ENCODE measurements around the gene CENPM.

Gene CENPM

GRCh38 chr22:41963453-41964111 is 16.6 kb upstream of the CENPM start:
- Histone ChIP-seq H3K9ac (ENCODE audit: low read length) (no peak overlapping the region), H3K9me2 (ENCODE audit: low read depth, low read length) (no peaks in the 10 kb centered on the region)
- TF ChIP-seq CTCF (IDR thresholded peaks at IDR 0.05; ENCODE audit: low read length) (no peak), EZH2 (IDR thresholded peaks at IDR 0.05; ENCODE audit: borderline replicate concordance, low read length) (no peak)

GRCh38 chr22:41957941-41958556 is 11.1 kb upstream of the CENPM start:
- no peak overlapping the region for H2AFZ ChIP-seq (ENCODE audit: low read length)
- H4K20me1 ChIP-seq (ENCODE audit: insufficient read depth, low read length): no peaks in the 10 kb centered on the region
- no peak overlapping the region for H3K27ac ChIP-seq (ENCODE audit: low read depth, low read length, poor library complexity, severe bottlenecking)
- no peaks in the 10 kb centered on the region for H3K27me3 ChIP-seq (ENCODE audit: insufficient read depth, low read length)
- no peaks in the 10 kb centered on the region for H3K79me2 ChIP-seq (ENCODE audit: insufficient read depth, low read length)
- H3K4me1 ChIP-seq (ENCODE audit: insufficient read depth, low read length, severe bottlenecking): peaks cover 29% of the 10 kb centered on the region
- no peaks in the 10 kb centered on the region for H3F3A ChIP-seq (ENCODE audit: insufficient read depth, low read length)
- H3K4me2 ChIP-seq (ENCODE audit: low read length): peak overlapping the region; percentile 60
- H3K36me3 ChIP-seq (ENCODE audit: insufficient read depth, low read length): no peaks in the 10 kb centered on the region
- H3K9me2 ChIP-seq (ENCODE audit: low read depth, low read length): no peaks in the 10 kb centered on the region
- H3K9me3 ChIP-seq (ENCODE audit: low read length): no peaks in the 10 kb centered on the region
- H3K9ac ChIP-seq (ENCODE audit: low read length): no peak overlapping the region
- no peak overlapping the region for H3K4me3 ChIP-seq (ENCODE audit: low read depth, low read length, poor library complexity, severe bottlenecking)
- TF ChIP-seq EZH2 (IDR thresholded peaks at IDR 0.05; ENCODE audit: borderline replicate concordance, low read length) (no peak), CTCF (IDR thresholded peaks at IDR 0.05; ENCODE audit: low read length) (no peak)

More at GRCh38 chr22:41963453-41964111, 16.6 kb upstream of the CENPM start:
- H4K20me1 ChIP-seq (ENCODE audit: insufficient read depth, low read length): no peaks in the 10 kb centered on the region
- no peak overlapping the region for H3K4me3 ChIP-seq (ENCODE audit: low read depth, low read length, poor library complexity, severe bottlenecking)
- H3K36me3 ChIP-seq (ENCODE audit: insufficient read depth, low read length): no peaks in the 10 kb centered on the region
- H3F3A ChIP-seq (ENCODE audit: insufficient read depth, low read length): no peaks in the 10 kb centered on the region
- H3K27ac ChIP-seq (ENCODE audit: low read depth, low read length, poor library complexity, severe bottlenecking): no peak overlapping the region
- no peaks in the 10 kb centered on the region for H3K79me2 ChIP-seq (ENCODE audit: insufficient read depth, low read length)
- H3K9me3 ChIP-seq (ENCODE audit: low read length): no peaks in the 10 kb centered on the region
- H3K4me2 ChIP-seq (ENCODE audit: low read length): no peak overlapping the region
- H3K4me1 ChIP-seq (ENCODE audit: insufficient read depth, low read length, severe bottlenecking): peaks cover 12% of the 10 kb centered on the region
- H2AFZ ChIP-seq (ENCODE audit: low read length): no peak overlapping the region
- no peaks in the 10 kb centered on the region for H3K27me3 ChIP-seq (ENCODE audit: insufficient read depth, low read length)

- H3K9ac ChIP-seq (ENCODE audit: low read length): no peak overlapping the region
- H3K9me2 ChIP-seq (ENCODE audit: low read depth, low read length): no peaks in the 10 kb centered on the region
- H3K4me3 ChIP-seq (ENCODE audit: low read depth, low read length, poor library complexity, severe bottlenecking): no peak overlapping the region
- H3K4me2 ChIP-seq (ENCODE audit: low read length): no peak overlapping the region
- peaks cover 36% of the 10 kb centered on the region for H3K4me1 ChIP-seq (ENCODE audit: insufficient read depth, low read length, severe bottlenecking)
- no peaks in the 10 kb centered on the region for H3K36me3 ChIP-seq (ENCODE audit: insufficient read depth, low read length)
- TF ChIP-seq EZH2 (IDR thresholded peaks at IDR 0.05; ENCODE audit: borderline replicate concordance, low read length): no peak
- no peak for TF ChIP-seq CTCF (IDR thresholded peaks at IDR 0.05; ENCODE audit: low read length)
- no peaks in the 10 kb centered on the region for H3K79me2 ChIP-seq (ENCODE audit: insufficient read depth, low read length)
- no peaks in the 10 kb centered on the region for H3F3A ChIP-seq (ENCODE audit: insufficient read depth, low read length)
- no peaks in the 10 kb centered on the region for H4K20me1 ChIP-seq (ENCODE audit: insufficient read depth, low read length)
- H3K27me3 ChIP-seq (ENCODE audit: insufficient read depth, low read length): no peaks in the 10 kb centered on the region
- no peaks in the 10 kb centered on the region for H3K9me3 ChIP-seq (ENCODE audit: low read length)
- no peak overlapping the region for H2AFZ ChIP-seq (ENCODE audit: low read length)
- no peak overlapping the region for H3K27ac ChIP-seq (ENCODE audit: low read depth, low read length, poor library complexity, severe bottlenecking)
These were observed 5.8 kb upstream of the CENPM start for GRCh38 chr22:41952713-41953112.
